Parathyroid adenoma (tissue), 2 donors: ENCODE measurements around the gene ME3.

ENCODE experiments used
- H2AFZ ChIP-seq: fragments of 300-600 bp; sonication (generic); one replicate; pipeline ENCODE4 v1.7.0; 2017; ENCODE audit warnings: antibody characterized with exemption, mild to moderate bottlenecking
- H3K27ac ChIP-seq: fragments of 300-600 bp; sonication (generic); one replicate; pipeline ENCODE4 v1.7.0; 2017
- H3K27me3 ChIP-seq: fragments of 300-600 bp; sonication (generic); one replicate; pipeline ENCODE4 v1.7.0; 2017; ENCODE audit warnings: low read length; ENCODE audit not compliant: control insufficient read depth, insufficient read depth
- H3K36me3 ChIP-seq: fragments of 300-600 bp; sonication (generic); one replicate; pipeline ENCODE4 v1.7.0; 2017; ENCODE audit warnings: low read length; ENCODE audit not compliant: control insufficient read depth, insufficient read depth
- H3K4me1 ChIP-seq: fragments of 300-600 bp; sonication (generic); one replicate; pipeline ENCODE4 v1.7.0; 2017; ENCODE audit warnings: control low read depth
- H3K4me2 ChIP-seq: fragments of 300-600 bp; sonication (generic); one replicate; pipeline ENCODE4 v1.7.0; 2017; ENCODE audit warnings: low read length
- H3K4me3 ChIP-seq: fragments of 300-600 bp; sonication (generic); one replicate; pipeline ENCODE4 v1.7.0; 2017; ENCODE audit warnings: low read depth, low read length
- H3K79me2 ChIP-seq: fragments of 300-600 bp; sonication (generic); one replicate; pipeline ENCODE4 v1.7.0; 2017; ENCODE audit warnings: control low read depth
- H3K9ac ChIP-seq: fragments of 300-600 bp; sonication (generic); one replicate; pipeline ENCODE4 v1.7.0; 2017; ENCODE audit warnings: mild to moderate bottlenecking
- H3K9me3 ChIP-seq: fragments of 300-600 bp; sonication (generic); one replicate; pipeline ENCODE4 v1.7.0; 2017; ENCODE audit warnings: low read length; ENCODE audit not compliant: control insufficient read depth
- CTCF ChIP-seq: fragments of 300-600 bp; sonication (generic); IDR thresholded peaks from one replicate; pipeline ENCODE4 v1.7.0; 2017; ENCODE audit warnings: antibody characterized with exemption, mild to moderate bottlenecking
- donor health status: primary hyperparathyroidism.

The ME3 gene

GRCh38 chr11:86473991-86474833, 198.2 kb downstream of the ME3 start:
- Histone ChIP-seq H3K36me3 (no peaks in the 10 kb centered on the region), H3K9ac (no peak overlapping the region), H3K4me3 (no peak overlapping the region), H3K79me2 (no peaks in the 10 kb centered on the region), H3K27ac (peak overlapping the region; percentile 56), H3K27me3 (no peaks in the 10 kb centered on the region), H3K9me3 (no peaks in the 10 kb centered on the region), H3K4me1 (peaks cover 25% of the 10 kb centered on the region), H3K4me2 (no peak overlapping the region), H2AFZ (no peak overlapping the region)
- no peak for TF ChIP-seq CTCF

GRCh38 chr11:86469491-86470388, 202.7 kb downstream of the ME3 start:
- H3K9ac ChIP-seq: no peak overlapping the region
- H3K27ac ChIP-seq: no peak overlapping the region
- no peak overlapping the region for H3K4me2 ChIP-seq
- no peak for TF ChIP-seq CTCF
- no peaks in the 10 kb centered on the region for H3K9me3 ChIP-seq
- no peaks in the 10 kb centered on the region for H3K27me3 ChIP-seq
- no peak overlapping the region for H3K4me3 ChIP-seq
- no peaks in the 10 kb centered on the region for H3K79me2 ChIP-seq
- H3K36me3 ChIP-seq: no peaks in the 10 kb centered on the region
- no peak overlapping the region for H2AFZ ChIP-seq
- H3K4me1 ChIP-seq: peaks cover 5% of the 10 kb centered on the region

- no peak for TF ChIP-seq CTCF
- Histone ChIP-seq H3K9me3 (no peaks in the 10 kb centered on the region), H3K27me3 (no peaks in the 10 kb centered on the region), H2AFZ (no peak overlapping the region), H3K36me3 (no peaks in the 10 kb centered on the region), H3K79me2 (no peaks in the 10 kb centered on the region), H3K27ac (no peak overlapping the region), H3K9ac (no peak overlapping the region), H3K4me2 (no peak overlapping the region), H3K4me3 (no peak overlapping the region), H3K4me1 (peaks cover 3% of the 10 kb centered on the region)
These were observed 204.2 kb downstream of the ME3 start for GRCh38 chr11:86468169-86468568.

GRCh38 chr11:86464509-86465221, 207.8 kb downstream of the ME3 start:
- H3K4me2 ChIP-seq: no peak overlapping the region
- no peak overlapping the region for H3K27ac ChIP-seq
- H3K36me3 ChIP-seq: no peaks in the 10 kb centered on the region
- no peaks in the 10 kb centered on the region for H3K79me2 ChIP-seq
- H3K9ac ChIP-seq: no peak overlapping the region
- H3K4me1 ChIP-seq: peaks cover 6% of the 10 kb centered on the region
- no peaks in the 10 kb centered on the region for H3K9me3 ChIP-seq
- H3K27me3 ChIP-seq: no peaks in the 10 kb centered on the region
- H2AFZ ChIP-seq: no peak overlapping the region
- no peak for TF ChIP-seq CTCF
- H3K4me3 ChIP-seq: no peak overlapping the region
